Globus pallidus (tissue), 1 donor: ENCODE data around the gene SIAH3.
A peak's percentile ranks its signal among the peaks of the same experiment; 100 is the strongest.

Experiments
- DNase-seq: peaks from one replicate; pipeline ENCODE4 v3.0.0-alpha.2; 2015; ENCODE audit warnings: low spot score

Gene SIAH3

GRCh38 chr13:45821811-45822210 lies 29.7 kb downstream of the SIAH3 start:
- DNase-seq, result no peak

- DNase-seq, result no peak
Observed at GRCh38 chr13:45820106-45820838, 31.3 kb downstream of the SIAH3 start.

DNA sequence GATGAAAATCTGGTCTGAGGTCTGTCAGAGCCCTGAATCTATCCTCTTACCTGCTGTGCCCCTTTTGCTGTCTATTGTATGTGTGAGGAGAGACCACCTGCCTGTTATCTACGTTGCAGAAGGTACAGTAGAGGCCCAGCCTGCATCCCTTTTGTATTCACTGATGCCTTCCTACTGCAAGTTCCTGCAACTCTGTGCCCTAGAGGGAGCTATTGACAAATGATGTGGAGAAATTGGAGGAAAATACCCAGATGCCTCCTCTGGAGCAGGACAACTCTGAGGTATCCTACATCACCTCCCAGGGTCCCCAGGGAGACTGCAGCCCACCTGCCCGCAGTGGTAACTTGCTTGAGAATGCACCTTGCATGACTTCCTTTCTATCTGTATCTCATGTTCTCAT lies 33.7 kb downstream of the SIAH3 start:
- DNase-seq, result no peak

DNA sequence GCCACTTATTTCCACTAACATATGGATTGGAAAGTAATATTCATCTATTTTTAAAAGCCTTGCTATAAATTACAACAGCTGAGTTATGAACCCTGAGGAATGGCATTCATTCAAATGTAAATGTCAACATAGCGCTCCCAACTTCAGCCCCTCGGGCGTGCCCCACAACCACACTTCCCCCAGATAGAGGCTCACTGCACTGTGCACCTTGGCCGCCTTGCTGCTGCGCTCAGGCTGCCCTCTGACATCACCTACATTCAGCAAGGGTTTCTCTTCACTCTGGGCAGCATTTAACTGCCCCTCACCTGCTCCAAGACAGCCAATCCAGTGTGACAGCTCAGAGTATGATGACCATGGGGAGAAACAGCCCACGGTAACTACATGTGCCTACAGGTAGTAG lies 35.1 kb downstream of the SIAH3 start:
- DNase-seq, result no peak

GRCh38 chr13:45812695-45813372 lies 38.7 kb downstream of the SIAH3 start:
- DNase-seq, result no peak

DNA sequence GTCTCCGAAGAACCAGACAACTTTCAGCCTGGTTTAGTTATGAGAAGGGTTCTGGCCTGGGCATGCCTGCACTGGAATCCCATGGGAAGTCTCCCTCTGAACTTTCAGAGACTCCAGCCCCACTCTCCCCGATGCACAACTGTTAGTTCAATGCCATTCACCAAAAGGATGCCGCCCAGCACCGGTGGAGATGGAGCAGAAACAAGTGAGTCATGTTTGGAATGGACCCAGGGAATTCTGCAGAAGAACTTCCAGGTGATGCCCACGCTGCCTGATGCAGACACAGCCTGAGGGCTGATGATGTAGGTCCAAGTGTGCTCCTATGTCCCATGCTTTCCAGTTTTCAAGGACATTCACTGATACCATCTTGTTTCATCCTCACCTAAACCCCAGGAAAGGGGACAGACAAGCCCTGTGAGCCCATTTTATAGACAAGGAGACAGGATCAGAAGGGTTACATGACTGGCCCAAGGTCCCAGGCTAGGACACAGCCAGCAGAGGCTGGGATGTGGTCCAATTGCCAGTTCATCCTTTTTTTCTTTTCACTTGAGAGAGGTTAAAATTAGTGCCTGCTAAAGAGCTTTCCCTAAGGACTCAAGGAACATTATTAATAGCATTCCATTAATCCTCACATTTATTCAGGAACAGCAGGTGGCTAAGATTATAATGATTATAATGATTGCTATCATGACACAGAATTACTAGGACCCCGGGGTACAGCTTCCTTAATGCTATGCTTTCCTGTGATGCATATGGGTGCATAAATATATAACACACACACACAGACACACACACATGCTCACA lies 39.5 kb downstream of the SIAH3 start:
- no peak for DNase-seq

GRCh38 chr13:45809801-45810394 lies 41.7 kb downstream of the SIAH3 start:
- DNase-seq, result no peak

GRCh38 chr13:45808925-45809324 lies 42.6 kb downstream of the SIAH3 start:
- no peak for DNase-seq

- DNase-seq, result peak; percentile 54
Observed at GRCh38 chr13:45807520-45808099, 43.9 kb downstream of the SIAH3 start.

GRCh38 chr13:45800485-45800884 lies 51.1 kb downstream of the SIAH3 start:
- no peak for DNase-seq

DNA sequence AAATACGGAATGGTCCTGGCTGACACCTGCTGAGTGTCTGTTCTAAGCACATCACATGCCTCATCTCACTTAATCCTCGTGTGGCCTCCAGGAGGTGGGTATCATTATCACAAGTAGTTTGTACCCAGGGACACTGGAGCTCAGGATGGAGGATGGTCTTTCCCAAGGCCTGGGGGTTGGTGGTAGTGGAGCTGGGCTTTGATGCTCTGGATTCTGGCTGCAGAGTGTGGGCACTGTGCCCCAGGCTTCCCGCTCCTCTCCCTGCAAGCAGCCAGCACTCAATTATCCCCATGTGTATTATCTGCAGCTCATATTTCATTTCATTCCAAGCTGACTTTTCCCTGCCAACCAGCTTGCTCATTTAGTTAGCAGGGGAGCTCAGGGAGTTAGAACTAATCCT lies 52.1 kb downstream of the SIAH3 start:
- DNase-seq, result no peak

- no peak for DNase-seq
Observed at GRCh38 chr13:45798851-45799250, 52.7 kb downstream of the SIAH3 start.

DNA sequence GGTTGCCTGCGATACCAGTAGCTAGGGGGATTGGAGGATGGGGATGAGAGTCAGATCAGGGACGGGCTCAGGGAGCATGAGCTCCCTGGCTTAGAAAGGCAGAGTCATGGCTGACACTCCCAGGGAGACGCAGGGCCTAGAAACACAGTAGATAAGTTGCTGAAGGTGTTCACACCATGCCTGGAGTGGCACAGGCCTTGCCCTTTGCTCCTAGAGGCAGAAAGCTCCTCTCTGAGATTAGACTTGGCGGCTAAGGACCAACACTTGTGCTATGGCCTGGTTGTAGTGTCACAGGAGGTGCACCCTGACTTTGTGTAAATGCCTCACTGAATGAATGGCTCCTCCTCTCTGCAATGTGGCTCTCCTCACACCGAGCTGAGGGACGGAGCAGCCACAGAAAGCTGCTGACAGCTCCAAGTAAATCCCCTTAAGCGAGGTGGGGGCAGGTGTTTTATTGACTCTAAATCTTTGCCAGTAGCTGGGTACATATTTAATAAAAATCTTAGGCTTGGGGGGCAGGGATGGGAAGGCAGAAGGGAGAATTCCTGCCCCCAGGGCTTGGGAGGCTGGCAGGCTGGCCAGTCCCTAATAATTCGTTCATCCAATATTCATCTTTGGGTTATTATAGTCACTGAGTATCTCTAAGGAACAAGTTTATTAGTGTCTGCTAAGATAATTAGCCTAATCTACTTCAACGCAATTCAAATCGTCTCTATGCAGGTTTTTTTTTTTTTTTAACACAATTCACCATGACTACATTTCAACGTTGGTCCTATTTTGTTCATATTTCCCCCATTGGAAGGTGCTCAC lies 54.9 kb downstream of the SIAH3 start:
- DNase-seq, result no peak

GRCh38 chr13:45792827-45793303 lies 58.7 kb downstream of the SIAH3 start:
- no peak for DNase-seq

- no peak for DNase-seq
Observed at GRCh38 chr13:45788011-45788410, 63.5 kb downstream of the SIAH3 start.

DNA sequence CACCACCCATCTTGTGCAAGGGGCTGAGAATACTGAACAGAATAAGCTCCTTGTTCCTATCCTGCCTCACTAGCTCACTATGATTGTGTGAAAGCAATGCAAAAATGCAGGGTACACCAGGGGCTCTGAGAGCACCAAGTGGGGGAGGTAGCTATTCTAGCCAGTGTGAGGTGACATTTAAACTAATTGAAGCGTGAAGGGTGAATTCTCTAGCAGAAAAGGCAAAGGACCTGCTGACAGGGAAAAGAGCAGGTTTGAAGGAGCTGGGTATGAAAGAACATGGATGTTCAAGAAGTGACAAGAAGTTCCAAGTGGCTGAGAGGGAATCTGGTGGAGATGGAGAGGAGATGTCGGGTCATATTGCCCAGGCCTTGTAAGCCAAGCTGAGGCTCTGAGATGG lies 64.2 kb downstream of the SIAH3 start:
- no peak for DNase-seq

GRCh38 chr13:45786293-45786920 lies 65.1 kb downstream of the SIAH3 start:
- no peak for DNase-seq

- DNase-seq, result no peak
Observed at GRCh38 chr13:45784755-45785675, 66.5 kb downstream of the SIAH3 start.

DNA sequence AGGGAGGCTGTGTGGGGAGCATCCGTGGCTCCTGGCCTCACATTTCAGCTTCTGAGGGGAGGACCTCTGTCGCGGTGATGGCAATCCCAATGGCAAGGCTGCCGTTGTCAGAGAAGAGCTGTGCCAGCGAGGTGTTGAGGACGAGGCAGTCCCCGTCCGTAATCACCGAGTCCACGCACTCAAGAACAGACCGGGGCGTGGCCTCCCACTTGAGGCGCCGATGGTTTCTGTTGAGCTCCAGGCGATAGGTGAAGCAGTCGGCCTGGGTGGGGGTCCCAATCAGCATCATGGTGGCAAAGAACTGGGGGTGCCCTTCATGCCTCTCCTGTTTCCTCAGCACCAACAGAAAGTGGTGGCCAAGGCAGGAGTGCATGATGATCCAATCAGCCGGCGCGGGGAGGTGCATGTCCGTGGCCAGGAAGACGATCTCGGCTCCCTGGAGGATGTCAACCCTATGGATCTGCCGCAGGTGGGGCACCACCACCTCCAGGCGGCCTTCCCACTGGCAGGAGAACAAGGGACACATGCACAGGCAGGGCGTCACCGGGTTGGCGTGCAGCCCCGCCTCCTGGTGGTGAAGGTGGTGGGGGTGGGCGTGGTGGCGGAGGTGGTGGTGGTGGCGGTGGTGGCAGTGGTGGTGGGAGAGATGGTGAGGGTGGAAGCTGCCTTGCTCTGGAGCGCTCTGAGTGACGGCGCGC lies 68.1 kb downstream of the SIAH3 start:
- DNase-seq, result no peak
